ENCODE data around the gene SENP5. TPM values are rescaled to one million over a fixed set of nuclear protein-coding genes. Genes with fewer than 3 reads are reported as not detected.

Gene SENP5
- total RNA-seq, 2 donors from 2014 or later, result 29.4 to 77.6 TPM

DNA sequence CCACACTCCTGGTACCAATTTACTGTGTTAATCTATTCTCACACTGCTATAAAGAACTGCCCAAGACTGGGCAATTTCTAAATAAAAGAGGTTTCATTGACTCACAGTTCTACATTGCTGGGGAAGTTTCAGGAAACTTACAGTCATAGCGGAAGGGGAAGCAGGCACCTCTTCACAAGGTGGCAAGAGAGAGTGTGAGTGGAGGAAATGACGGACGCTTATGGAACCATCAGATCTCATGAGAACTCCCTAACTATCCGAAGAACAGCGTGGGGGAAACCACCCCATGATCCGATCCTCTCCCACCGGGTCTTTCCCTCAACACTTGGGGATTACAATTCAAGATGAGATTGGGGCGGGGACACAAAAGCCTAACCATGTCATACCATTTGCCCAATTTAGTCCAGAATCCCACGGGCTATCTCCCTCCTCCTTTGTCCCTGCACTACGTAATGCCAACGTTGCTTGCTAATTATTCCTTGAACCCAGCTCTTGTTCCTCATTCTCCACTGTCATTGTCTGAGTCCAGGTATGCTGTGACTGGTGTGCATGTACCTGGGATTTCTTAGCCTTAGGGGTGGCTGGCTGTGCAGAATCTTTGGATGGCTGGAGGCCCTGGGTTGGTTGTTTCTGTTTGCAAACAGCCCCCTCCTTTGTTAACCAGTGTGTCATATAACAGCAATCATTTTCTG lies 97.5 kb downstream of the SENP5 start:
- Histone ChIP-seq H3K27ac (no peak overlapping the region), H3K36me3 (no peaks in the 10 kb centered on the region), H3K4me1 (ENCODE audit: control insufficient read depth in 1 of 2, low read depth in 2 of 2) (peaks cover 7% of the 10 kb centered on the region in 2 donors), H3K9me3 (no peaks in the 10 kb centered on the region), H3K4me3 (no peak overlapping the region), H3K27me3 (replicated peaks; ENCODE audit: insufficient read depth) (no peaks in the 10 kb centered on the region)
- TF ChIP-seq, protein P1, sequence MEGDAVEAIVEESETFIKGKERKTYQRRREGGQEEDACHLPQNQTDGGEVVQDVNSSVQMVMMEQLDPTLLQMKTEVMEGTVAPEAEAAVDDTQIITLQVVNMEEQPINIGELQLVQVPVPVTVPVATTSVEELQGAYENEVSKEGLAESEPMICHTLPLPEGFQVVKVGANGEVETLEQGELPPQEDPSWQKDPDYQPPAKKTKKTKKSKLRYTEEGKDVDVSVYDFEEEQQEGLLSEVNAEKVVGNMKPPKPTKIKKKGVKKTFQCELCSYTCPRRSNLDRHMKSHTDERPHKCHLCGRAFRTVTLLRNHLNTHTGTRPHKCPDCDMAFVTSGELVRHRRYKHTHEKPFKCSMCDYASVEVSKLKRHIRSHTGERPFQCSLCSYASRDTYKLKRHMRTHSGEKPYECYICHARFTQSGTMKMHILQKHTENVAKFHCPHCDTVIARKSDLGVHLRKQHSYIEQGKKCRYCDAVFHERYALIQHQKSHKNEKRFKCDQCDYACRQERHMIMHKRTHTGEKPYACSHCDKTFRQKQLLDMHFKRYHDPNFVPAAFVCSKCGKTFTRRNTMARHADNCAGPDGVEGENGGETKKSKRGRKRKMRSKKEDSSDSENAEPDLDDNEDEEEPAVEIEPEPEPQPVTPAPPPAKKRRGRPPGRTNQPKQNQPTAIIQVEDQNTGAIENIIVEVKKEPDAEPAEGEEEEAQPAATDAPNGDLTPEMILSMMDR (IDR thresholded peaks at IDR 0.05), result no peak
- no peak for ATAC-seq (ENCODE audit: insufficient number of reproducible peaks, low FRiP score, low read depth)
- DNase-seq (ENCODE audit: low spot score), result no peak

DNA sequence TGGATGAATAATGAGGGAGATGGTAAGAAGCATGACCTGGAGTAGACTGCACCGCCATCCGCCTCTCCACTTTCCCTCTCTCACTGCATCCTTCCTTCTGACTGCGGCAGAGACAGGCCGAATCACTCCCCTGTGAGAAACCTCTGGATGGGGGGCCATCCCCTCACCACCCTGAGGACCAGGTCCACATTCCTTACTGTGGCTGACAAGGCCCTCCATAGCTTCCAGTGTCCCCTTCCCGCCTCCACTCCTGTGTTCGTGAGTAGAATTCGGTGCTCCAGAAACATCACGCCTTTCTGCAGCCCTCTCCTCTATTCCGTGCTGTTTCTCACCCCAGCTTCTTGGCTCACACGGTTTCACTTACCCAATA lies 98.1 kb downstream of the SENP5 start:
- no peak for DNase-seq (ENCODE audit: low spot score)
- H3K27ac ChIP-seq, result no peak overlapping the region
- TF ChIP-seq, protein P1 (IDR thresholded peaks at IDR 0.05), result no peak

DNA sequence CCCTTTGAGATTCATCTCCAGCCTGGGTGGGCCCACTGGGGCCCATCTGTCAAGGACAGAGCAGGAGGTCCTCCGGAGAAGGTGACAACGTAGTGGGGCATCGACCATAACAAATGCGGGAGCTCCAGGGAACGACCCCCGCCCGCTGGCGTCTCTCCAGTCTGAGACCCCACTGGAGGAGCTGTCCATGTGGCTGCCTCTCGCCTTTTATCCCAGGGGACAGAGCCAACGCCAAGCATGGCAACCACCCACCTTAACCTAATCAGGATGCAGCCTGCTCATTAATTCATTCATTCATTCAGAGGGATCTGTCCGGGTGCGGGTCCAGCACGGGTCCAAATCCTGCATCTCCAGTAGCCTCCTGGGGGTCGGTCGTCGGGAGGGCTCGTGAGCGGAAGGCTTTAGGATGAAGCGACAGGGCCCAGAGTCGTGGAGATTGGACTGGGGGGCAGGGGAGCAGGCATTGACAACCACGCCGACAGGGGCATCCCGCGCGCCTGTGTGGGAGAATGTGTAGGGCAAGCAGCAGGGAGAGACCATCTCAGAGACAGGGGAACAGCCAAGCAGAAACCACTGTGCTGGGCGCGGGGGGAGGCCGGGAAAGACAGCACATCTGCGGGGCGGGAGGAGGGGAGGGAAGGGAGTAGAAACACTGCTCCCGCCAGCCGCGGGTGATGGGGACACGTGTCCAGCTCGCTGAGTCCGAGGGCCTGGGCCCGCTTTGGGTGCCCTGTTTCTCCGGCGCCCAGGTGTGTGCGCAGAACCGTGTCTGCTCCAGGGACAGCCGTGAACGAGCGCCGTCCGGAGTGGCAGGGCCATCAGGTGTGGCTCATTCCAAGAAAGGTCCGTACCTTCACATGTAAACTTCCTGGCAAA lies 99.0 kb downstream of the SENP5 start:
- TF ChIP-seq, protein P1 (IDR thresholded peaks at IDR 0.05), result no peak
- ATAC-seq (ENCODE audit: insufficient number of reproducible peaks, low FRiP score, low read depth) (no peak), DNase-seq (ENCODE audit: low spot score) (no peak)
- H3K4me3 ChIP-seq, result no peak overlapping the region
- peaks cover 7% of the 10 kb centered on the region in 2 donors for H3K4me1 ChIP-seq (ENCODE audit: control insufficient read depth in 1 of 2, low read depth in 2 of 2)
- H3K27ac ChIP-seq, result no peak overlapping the region
- no peaks in the 10 kb centered on the region for H3K9me3 ChIP-seq
- no peaks in the 10 kb centered on the region for H3K36me3 ChIP-seq
- no peaks in the 10 kb centered on the region for H3K27me3 ChIP-seq (replicated peaks; ENCODE audit: insufficient read depth)

More for the DNA sequence above, 98.1 kb downstream of the SENP5 start:
- Histone ChIP-seq H3K9me3 (no peaks in the 10 kb centered on the region), H3K4me3 (no peak overlapping the region), H3K27me3 (replicated peaks; ENCODE audit: insufficient read depth) (no peaks in the 10 kb centered on the region), H3K4me1 (ENCODE audit: control insufficient read depth in 1 of 2, low read depth in 2 of 2) (peaks cover 7% of the 10 kb centered on the region in 2 donors), H3K36me3 (no peaks in the 10 kb centered on the region)
- ATAC-seq (ENCODE audit: insufficient number of reproducible peaks, low FRiP score, low read depth), result no peak

DNA sequence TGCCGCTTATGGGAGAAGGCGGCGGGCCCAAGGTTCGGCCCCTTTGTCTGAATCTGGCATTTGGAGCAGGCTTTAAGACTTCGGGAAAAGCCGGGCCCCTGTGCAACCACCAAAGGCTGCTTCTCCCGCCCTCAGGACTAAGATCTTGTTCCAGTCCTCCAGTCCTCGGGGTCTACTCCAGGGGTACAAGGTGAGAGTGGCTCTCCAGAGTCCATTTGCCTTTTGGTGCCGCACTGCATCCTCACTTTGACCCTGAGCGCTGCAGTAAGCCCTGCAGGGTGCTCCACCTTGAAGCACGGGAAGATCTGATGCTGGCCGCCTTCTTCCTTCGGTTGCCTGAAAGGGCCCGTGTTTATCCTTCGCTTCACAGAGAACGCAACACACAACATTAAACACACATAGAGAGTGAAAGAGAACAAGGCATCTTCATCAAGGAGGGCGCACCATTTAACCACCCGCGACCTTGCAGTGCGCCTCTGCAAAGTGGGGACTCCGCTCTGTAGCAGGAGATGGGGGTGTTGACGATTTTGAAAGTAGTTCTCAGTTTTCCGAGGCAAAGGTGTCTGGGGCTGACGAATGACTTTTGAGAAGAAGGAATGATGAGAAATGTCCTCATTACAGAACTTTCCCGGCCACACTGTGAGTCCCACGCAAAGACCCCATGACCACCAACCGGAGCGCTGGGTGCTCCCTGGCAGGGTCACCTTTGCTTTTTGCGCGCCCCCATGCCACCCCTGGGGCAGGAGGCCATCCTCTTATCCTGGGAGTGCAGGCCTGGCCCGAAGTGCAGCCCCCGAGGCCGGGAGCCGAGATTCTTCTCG lies 99.9 kb downstream of the SENP5 start:
- no peak overlapping the region for H3K27ac ChIP-seq
- TF ChIP-seq, protein P1 (IDR thresholded peaks at IDR 0.05), result no peak
- H3K9me3 ChIP-seq, result no peaks in the 10 kb centered on the region
- no peaks in the 10 kb centered on the region for H3K27me3 ChIP-seq (replicated peaks; ENCODE audit: insufficient read depth)
- peaks cover 7% of the 10 kb centered on the region in 2 donors for H3K4me1 ChIP-seq (ENCODE audit: control insufficient read depth in 1 of 2, low read depth in 2 of 2)
- ATAC-seq (ENCODE audit: insufficient number of reproducible peaks, low FRiP score, low read depth) (no peak), DNase-seq (ENCODE audit: low spot score) (no peak)
- peak overlapping the region; percentile 97 for H3K4me3 ChIP-seq
- H3K36me3 ChIP-seq, result no peaks in the 10 kb centered on the region

All from thoracic aorta (tissue), 2 donors.